Smooth muscle cell (in vitro differentiated cells): ENCODE results near the gene RSU1. TPM values are rescaled to one million over a fixed set of nuclear protein-coding genes. Genes with fewer than 3 reads are reported as not detected.

Experiments
- DNase-seq: peaks from one replicate; lab custom pipeline; 2025; ENCODE audit not compliant: unreplicated experiment; lab: John Stamatoyannopoulos, UW
- H2AFZ ChIP-seq: fragments of 200-600 bp; sonication (generic); 2 replicates; pipeline ENCODE4 v1.6.0; 2016; ENCODE audit warnings: antibody characterized with exemption, low read depth, mild to moderate bottlenecking
- H3F3A ChIP-seq: fragments of 200-600 bp; sonication (generic); 2 replicates; pipeline ENCODE4 v1.6.0; 2017; ENCODE audit warnings: antibody characterized with exemption, low read depth
- H3K27ac ChIP-seq: fragments of 200-600 bp; sonication (generic); 2 replicates; pipeline ENCODE4 v1.5.1; 2016; ENCODE audit warnings: low read depth, mild to moderate bottlenecking
- H3K27me3 ChIP-seq: fragments of 200-600 bp; sonication (generic); 2 replicates; pipeline ENCODE4 v1.6.1; 2016; ENCODE audit warnings: low read depth, mild to moderate bottlenecking
- H3K36me3 ChIP-seq: fragments of 200-600 bp; sonication (generic); 2 replicates; pipeline ENCODE4 v1.5.1; 2016; ENCODE audit warnings: low read depth
- H3K4me1 ChIP-seq: fragments of 200-600 bp; sonication (generic); 2 replicates; pipeline ENCODE4 v1.5.1; 2016; ENCODE audit warnings: low read depth
- H3K4me2 ChIP-seq: fragments of 200-600 bp; sonication (generic); 2 replicates; pipeline ENCODE4 v1.6.0; 2016; ENCODE audit warnings: mild to moderate bottlenecking
- H3K4me3 ChIP-seq: fragments of 200-600 bp; sonication (generic); 2 replicates; pipeline ENCODE4 v1.5.1; 2016; ENCODE audit warnings: mild to moderate bottlenecking
- H3K79me2 ChIP-seq: fragments of 200-600 bp; sonication (generic); 2 replicates; pipeline ENCODE4 v1.6.0; 2016; ENCODE audit warnings: low read depth, mild to moderate bottlenecking
- H3K9ac ChIP-seq: fragments of 200-600 bp; sonication (generic); 2 replicates; pipeline ENCODE4 v1.6.0; 2016; ENCODE audit warnings: low read depth
- H3K9me3 ChIP-seq: fragments of 200-600 bp; sonication (generic); replicated peaks from 2 replicates; pipeline ENCODE4 v1.5.1; 2016; ENCODE audit warnings: low read depth
- H4K20me1 ChIP-seq: fragments of 200-600 bp; sonication (generic); 2 replicates; pipeline ENCODE4 v1.6.0; 2016; ENCODE audit warnings: low read depth
- CTCF ChIP-seq: fragments of 200-600 bp; sonication (generic); IDR thresholded peaks from 2 replicates; pipeline ENCODE4 v1.5.1; 2017; ENCODE audit warnings: borderline replicate concordance, mild to moderate bottlenecking, antibody characterized with exemption; ENCODE audit not compliant: insufficient read depth, poor library complexity, severe bottlenecking
- WGBS: methylation state at CpG from one replicate; pipeline ENCODE4 v1.1.7; 2016; ENCODE audit warnings: low lambda C conversion rate; 5-methylcytosine and 5-hydroxymethylcytosine counted together
- polyA plus RNA-seq: library from polyadenylated mRNA; unstranded; fragments of >200 nt; fragmentation: Nextera tagmentation; extraction: Ambion mirVana; gene quantifications from 2 replicates; pipeline ENCODE4 v1.2.1, GENCODE V29; 2016
- total RNA-seq: library from RNA; depleted of rRNA; stranded (reverse); fragments of >200 nt; gene quantifications from 2 replicates; pipeline ENCODE4 v1.2.3, GENCODE V29; 2014

The RSU1 gene
- total and polyA plus RNA-seq, 2 experiments from 2014 or later = 110 to 128 TPM

GRCh38 chr10:16803464-16803863 lies 13.8 kb downstream of the RSU1 start:
- Histone ChIP-seq H3K9ac (no peak overlapping the region), H2AFZ (no peak overlapping the region), H3F3A (no peaks in the 10 kb centered on the region), H3K9me3 (no peaks in the 10 kb centered on the region), H3K27ac (no peak overlapping the region), H3K4me1 (no peaks in the 10 kb centered on the region), H3K36me3 (no peaks in the 10 kb centered on the region), H3K4me2 (no peak overlapping the region), H3K4me3 (no peak overlapping the region), H3K27me3 (no peaks in the 10 kb centered on the region), H3K79me2 (peaks cover 84% of the 10 kb centered on the region), H4K20me1 (peaks cover 87% of the 10 kb centered on the region)
- TF ChIP-seq CTCF = no peak
- no peak for DNase-seq
- WGBS = 91% methylated on average over 2 of the region's 2 CpGs

GRCh38 chr10:16799621-16800020 lies 17.6 kb downstream of the RSU1 start:
- H3K36me3 ChIP-seq = no peaks in the 10 kb centered on the region
- H2AFZ ChIP-seq = no peak overlapping the region
- no peak for DNase-seq
- H3K27me3 ChIP-seq = no peaks in the 10 kb centered on the region
- no peak overlapping the region for H3K4me2 ChIP-seq
- H3K9ac ChIP-seq = no peak overlapping the region
- peaks cover 86% of the 10 kb centered on the region for H3K79me2 ChIP-seq
- WGBS = 82% methylated on average over 8 of the region's 8 CpGs
- H3K27ac ChIP-seq = no peak overlapping the region
- no peaks in the 10 kb centered on the region for H3F3A ChIP-seq
- peaks cover 93% of the 10 kb centered on the region for H4K20me1 ChIP-seq
- no peak for TF ChIP-seq CTCF
- no peak overlapping the region for H3K4me3 ChIP-seq
- no peaks in the 10 kb centered on the region for H3K4me1 ChIP-seq
- H3K9me3 ChIP-seq = no peaks in the 10 kb centered on the region

DNA sequence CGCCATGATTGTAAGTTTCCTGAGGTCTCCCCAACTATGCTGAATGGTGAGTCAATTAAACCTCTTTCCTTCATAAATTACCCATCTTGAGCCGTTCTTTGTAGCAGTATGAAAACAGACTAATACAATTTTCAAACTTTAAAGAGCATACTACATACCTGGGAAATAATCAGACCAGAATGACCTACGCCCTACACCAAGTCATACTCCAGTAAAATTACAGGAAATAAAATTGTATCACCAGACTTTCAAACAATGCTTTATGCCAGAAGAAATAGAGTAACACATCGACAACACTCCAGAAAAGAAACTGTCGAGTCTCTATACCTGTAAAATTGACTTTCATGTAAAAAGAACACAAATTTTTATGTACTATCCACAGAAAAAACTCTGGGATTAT lies 18.7 kb downstream of the RSU1 start:
- Histone ChIP-seq H3K9me3 (no peaks in the 10 kb centered on the region), H3F3A (no peaks in the 10 kb centered on the region), H3K27ac (no peak overlapping the region), H3K4me3 (no peak overlapping the region), H3K79me2 (peaks cover 84% of the 10 kb centered on the region), H3K27me3 (no peaks in the 10 kb centered on the region), H3K9ac (no peak overlapping the region), H4K20me1 (peaks cover 93% of the 10 kb centered on the region), H2AFZ (no peak overlapping the region), H3K4me1 (no peaks in the 10 kb centered on the region), H3K36me3 (no peaks in the 10 kb centered on the region), H3K4me2 (no peak overlapping the region)
- WGBS = 97% methylated on average over 5 of the region's 5 CpGs
- no peak for DNase-seq
- no peak for TF ChIP-seq CTCF

DNA sequence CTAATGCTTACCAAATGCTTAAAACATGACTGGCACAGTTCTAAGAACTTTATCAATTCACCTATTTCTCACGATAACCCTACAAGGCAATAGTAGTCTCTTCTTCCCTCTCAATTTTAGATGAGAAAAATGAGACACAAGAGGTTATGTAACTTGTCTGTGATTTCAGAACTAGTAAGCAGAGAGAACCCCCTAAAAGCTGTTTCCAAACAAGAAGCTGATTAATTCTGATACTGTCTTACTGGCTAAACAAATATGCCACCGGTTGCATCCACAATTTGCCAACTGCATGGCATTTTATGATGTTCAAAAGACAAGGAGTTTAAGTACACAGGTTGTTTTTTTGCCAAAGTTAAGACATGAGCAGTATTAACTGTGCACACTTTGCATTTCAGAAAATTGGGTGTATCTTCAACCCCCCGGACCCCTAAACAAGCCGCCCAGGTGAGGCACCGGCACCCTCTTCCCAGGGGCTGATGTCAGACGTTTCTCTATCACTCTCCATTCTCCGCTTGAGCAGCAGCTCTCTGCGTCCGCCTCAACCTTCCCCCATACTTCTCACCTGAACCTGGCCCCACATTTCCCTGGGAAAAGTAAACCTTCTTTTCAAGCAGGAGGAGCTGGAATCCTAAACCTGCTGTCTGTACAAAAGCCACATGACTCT lies 21.7 kb downstream of the RSU1 start:
- no peak for TF ChIP-seq CTCF
- Histone ChIP-seq H3K9ac (no peak overlapping the region), H3K79me2 (peaks cover 68% of the 10 kb centered on the region), H3K9me3 (no peaks in the 10 kb centered on the region), H3K4me2 (no peak overlapping the region), H2AFZ (no peak overlapping the region), H3K36me3 (no peaks in the 10 kb centered on the region), H4K20me1 (peaks cover 94% of the 10 kb centered on the region), H3K4me1 (no peaks in the 10 kb centered on the region), H3F3A (no peaks in the 10 kb centered on the region), H3K27ac (no peak overlapping the region), H3K27me3 (no peaks in the 10 kb centered on the region), H3K4me3 (no peak overlapping the region)
- WGBS = 89% methylated on average over 9 of the region's 9 CpGs
- no peak for DNase-seq
